ENCODE data around the gene C1orf232.

- TF ChIP-seq CTCF (IDR thresholded peaks at IDR 0.05; ENCODE audit: low read length) (no peak), EZH2 (IDR thresholded peaks at IDR 0.05; ENCODE audit: borderline replicate concordance, low read length) (no peak)
These were observed at the start of gene C1orf232 for GRCh38 chr1:26168410-26169197.

Measured in OCI-LY1 (cell line).